Progenitor cell of endocrine pancreas (in vitro differentiated cells): ENCODE data around the gene CDNF. TPM values are rescaled to one million over a fixed set of nuclear protein-coding genes. Genes with fewer than 3 reads are reported as not detected.

Experiments used
- DNase-seq: peaks from one replicate; pipeline ENCODE4 v3.0.0; 2021; ENCODE audit warnings: low spot score; ENCODE audit not compliant: unreplicated experiment
- H3K27ac Mint-ChIP-seq: 2 replicates; pipeline ENCODE4 v1.8.0; 2021; ENCODE audit warnings: mild to moderate bottlenecking, moderate library complexity, mixed read lengths
- H3K27me3 Mint-ChIP-seq: 2 replicates; pipeline ENCODE4 v1.8.0; 2021; ENCODE audit warnings: mixed read lengths
- H3K36me3 Mint-ChIP-seq: 2 replicates; pipeline ENCODE4 v1.8.0; 2022; ENCODE audit warnings: mixed read lengths; ENCODE audit not compliant: insufficient read depth
- H3K4me1 Mint-ChIP-seq: 2 replicates; pipeline ENCODE4 v1.8.0; 2021; ENCODE audit warnings: low read depth, mixed read lengths
- H3K4me3 Mint-ChIP-seq: 2 replicates; pipeline ENCODE4 v1.8.0; 2021; ENCODE audit warnings: low read depth, mild to moderate bottlenecking, moderate library complexity, mixed read lengths
- H3K9me3 Mint-ChIP-seq: 2 replicates; pipeline ENCODE4 v1.8.0; 2021; ENCODE audit warnings: low read depth, mixed read lengths
- CTCF ChIP-seq: fragments of 200-600 bp; sonication (generic); IDR thresholded peaks from one replicate; pipeline ENCODE4 v1.5.0; 2021; ENCODE audit warnings: antibody characterized with exemption, mild to moderate bottlenecking; ENCODE audit not compliant: unreplicated experiment
- total RNA-seq: library from RNA; stranded (reverse); gene quantifications from 2 replicates; pipeline ENCODE4 v1.2.1, GENCODE V29; 2021

CDNF gene
- total RNA-seq, 1 donor from 2014 or later, result 2.3 TPM

- TF ChIP-seq CTCF, result no peak
- H3K27ac Mint-ChIP-seq, result no peak overlapping the region
Measured at GRCh38 chr10:14860791-14861190, 23.0 kb upstream of the CDNF start.

GRCh38 chr10:14859775-14860174 is 21.9 kb upstream of the CDNF start:
- no peak for DNase-seq
- Mint-ChIP-seq H3K4me1 (peaks cover 4% of the 10 kb centered on the region), H3K4me3 (no peak overlapping the region), H3K9me3 (no peaks in the 10 kb centered on the region), H3K27ac (no peak overlapping the region), H3K27me3 (no peaks in the 10 kb centered on the region), H3K36me3 (peaks cover 12% of the 10 kb centered on the region)
- no peak for TF ChIP-seq CTCF

More at GRCh38 chr10:14860791-14861190, 23.0 kb upstream of the CDNF start:
- no peak for DNase-seq
- H3K36me3 Mint-ChIP-seq, result peaks cover 15% of the 10 kb centered on the region
- peaks cover 4% of the 10 kb centered on the region for H3K4me1 Mint-ChIP-seq
- no peaks in the 10 kb centered on the region for H3K9me3 Mint-ChIP-seq
- H3K27me3 Mint-ChIP-seq, result no peaks in the 10 kb centered on the region
- H3K4me3 Mint-ChIP-seq, result no peak overlapping the region

- peaks cover 4% of the 10 kb centered on the region for H3K4me1 Mint-ChIP-seq
- no peak overlapping the region for H3K27ac Mint-ChIP-seq
- peaks cover 12% of the 10 kb centered on the region for H3K36me3 Mint-ChIP-seq
- no peak for TF ChIP-seq CTCF
- no peak for DNase-seq
- H3K27me3 Mint-ChIP-seq, result no peaks in the 10 kb centered on the region
- H3K9me3 Mint-ChIP-seq, result no peaks in the 10 kb centered on the region
- no peak overlapping the region for H3K4me3 Mint-ChIP-seq
Measured at GRCh38 chr10:14859043-14859442, 21.2 kb upstream of the CDNF start.

GRCh38 chr10:14858338-14858960 is 20.6 kb upstream of the CDNF start:
- H3K27ac Mint-ChIP-seq, result peak overlapping the region; percentile 52
- H3K9me3 Mint-ChIP-seq, result no peaks in the 10 kb centered on the region
- peaks cover 4% of the 10 kb centered on the region for H3K4me1 Mint-ChIP-seq
- DNase-seq, result no peak
- no peak overlapping the region for H3K4me3 Mint-ChIP-seq
- H3K27me3 Mint-ChIP-seq, result no peaks in the 10 kb centered on the region
- peaks cover 9% of the 10 kb centered on the region for H3K36me3 Mint-ChIP-seq
- no peak for TF ChIP-seq CTCF

- Mint-ChIP-seq H3K4me3 (no peak overlapping the region), H3K27ac (no peak overlapping the region), H3K4me1 (peaks cover 3% of the 10 kb centered on the region), H3K27me3 (no peaks in the 10 kb centered on the region), H3K36me3 (peaks cover 8% of the 10 kb centered on the region), H3K9me3 (no peaks in the 10 kb centered on the region)
- TF ChIP-seq CTCF, result no peak
- no peak for DNase-seq
Measured at GRCh38 chr10:14855453-14855852, 17.6 kb upstream of the CDNF start.
